ENCODE measurements around the gene RBM4. TPM values are rescaled to one million over a fixed set of nuclear protein-coding genes. Genes with fewer than 3 reads are reported as not detected.
A peak's percentile ranks its signal among the peaks of the same experiment; 100 is the strongest.

Gene RBM4
- total and polyA plus RNA-seq, 2 of the 13 experiments (the other 11 are each of a cell fraction or from before 2014, with no cell fraction given): 126 to 136 TPM

GRCh38 chr11:66607126-66607834 lies 31.2 kb upstream of the RBM4 start (continued):
- TF ChIP-seq ARID5B (CRISPR knock-in tag; IDR thresholded peaks at IDR 0.05) (peak; percentile 56; the same call in 1 of the 2 replicates), CREM (IDR thresholded peaks at IDR 0.05) (0 out of 2 replicates have a peak, but pooled peaks have one; percentile 22), CREM (CRISPR knock-in tag; IDR thresholded peaks at IDR 0.05) (no peak), NCOR1 (IDR thresholded peaks at IDR 0.05; ENCODE audit: borderline replicate concordance, low read length) (peak; percentile 64; the same call in 1 of the 2 replicates), HNF1B (CRISPR knock-in tag; IDR thresholded peaks at IDR 0.05) (peak; percentile 52; the same call in 1 of the 2 replicates), HIC2 (CRISPR knock-in tag; IDR thresholded peaks at IDR 0.05; ENCODE audit: low read depth) (peak; percentile 76), HNRNPL (IDR thresholded peaks at IDR 0.05; ENCODE audit: low read depth, low read length) (peak; percentile 81; the same call in 1 of the 2 replicates), MED1 (CRISPR knock-in tag; IDR thresholded peaks at IDR 0.05) (peak; percentile 53), ZMYM2 (CRISPR knock-in tag; IDR thresholded peaks at IDR 0.05) (0 out of 2 replicates have a peak, but pooled peaks have one; percentile 66), SP5 (CRISPR knock-in tag; IDR thresholded peaks at IDR 0.05; ENCODE audit: borderline replicate concordance, low read depth) (peak; percentile 56), ZNF678 (CRISPR knock-in tag; IDR thresholded peaks at IDR 0.05) (no peak), FOXP1 (IDR thresholded peaks at IDR 0.05) (no peak), FOXP1 (CRISPR knock-in tag; IDR thresholded peaks at IDR 0.05) (no peak), SRSF4 (IDR thresholded peaks at IDR 0.05; ENCODE audit: low read depth, low read length, poor library complexity, severe bottlenecking) (no peak), ZNF292 (CRISPR knock-in tag; IDR thresholded peaks at IDR 0.05; ENCODE audit: borderline replicate concordance, low read depth) (peak; percentile 31; the same call in 1 of the 2 replicates), ZNF121 (CRISPR knock-in tag; IDR thresholded peaks at IDR 0.05) (peak; percentile 73; the same call in 1 of the 2 replicates), HNF4A (CRISPR knock-in tag; IDR thresholded peaks at IDR 0.05) (peak; percentile 93), ZNF264 (CRISPR knock-in tag; IDR thresholded peaks at IDR 0.05) (peak; percentile 43; the same call in 1 of the 2 replicates), ZNF501 (CRISPR knock-in tag; IDR thresholded peaks at IDR 0.05) (peak; percentile 54; the same call in 1 of the 2 replicates), CEBPG (CRISPR knock-in tag; IDR thresholded peaks at IDR 0.05) (peak; percentile 4), ZNF3 (CRISPR knock-in tag; IDR thresholded peaks at IDR 0.05) (0 out of 2 replicates have a peak, but pooled peaks have one; percentile 30), ZNF382 (CRISPR knock-in tag; IDR thresholded peaks at IDR 0.05; ENCODE audit: borderline replicate concordance) (no peak)

Measured in HepG2 (cell line).